ENCODE data around the gene ST7.

ST7 gene

DNA sequence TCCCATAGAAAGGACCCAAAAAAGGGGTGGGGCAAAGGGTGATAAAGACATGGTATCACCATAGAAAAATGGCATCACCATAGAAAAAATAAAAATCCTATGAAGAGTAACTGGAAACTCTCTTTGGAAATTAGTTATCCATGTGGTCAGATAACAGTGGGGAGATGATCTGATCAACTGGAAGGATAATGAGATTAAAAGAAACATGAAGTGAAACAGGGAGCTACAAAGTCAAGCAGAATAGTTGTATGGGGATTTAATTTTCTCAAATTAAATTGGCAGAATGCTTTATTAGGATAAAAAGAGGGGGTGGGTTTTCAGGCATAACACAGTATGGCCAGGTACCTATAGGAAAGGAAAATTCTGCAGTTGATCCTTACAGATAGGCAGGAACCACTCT, 258.3 kb downstream of the ST7 start:
- no peak overlapping the region for H3K27ac ChIP-seq
- DNase-seq (ENCODE audit: low spot score): no peak
- no peak overlapping the region for H3K4me3 ChIP-seq
- TF ChIP-seq, protein P1, sequence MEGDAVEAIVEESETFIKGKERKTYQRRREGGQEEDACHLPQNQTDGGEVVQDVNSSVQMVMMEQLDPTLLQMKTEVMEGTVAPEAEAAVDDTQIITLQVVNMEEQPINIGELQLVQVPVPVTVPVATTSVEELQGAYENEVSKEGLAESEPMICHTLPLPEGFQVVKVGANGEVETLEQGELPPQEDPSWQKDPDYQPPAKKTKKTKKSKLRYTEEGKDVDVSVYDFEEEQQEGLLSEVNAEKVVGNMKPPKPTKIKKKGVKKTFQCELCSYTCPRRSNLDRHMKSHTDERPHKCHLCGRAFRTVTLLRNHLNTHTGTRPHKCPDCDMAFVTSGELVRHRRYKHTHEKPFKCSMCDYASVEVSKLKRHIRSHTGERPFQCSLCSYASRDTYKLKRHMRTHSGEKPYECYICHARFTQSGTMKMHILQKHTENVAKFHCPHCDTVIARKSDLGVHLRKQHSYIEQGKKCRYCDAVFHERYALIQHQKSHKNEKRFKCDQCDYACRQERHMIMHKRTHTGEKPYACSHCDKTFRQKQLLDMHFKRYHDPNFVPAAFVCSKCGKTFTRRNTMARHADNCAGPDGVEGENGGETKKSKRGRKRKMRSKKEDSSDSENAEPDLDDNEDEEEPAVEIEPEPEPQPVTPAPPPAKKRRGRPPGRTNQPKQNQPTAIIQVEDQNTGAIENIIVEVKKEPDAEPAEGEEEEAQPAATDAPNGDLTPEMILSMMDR (IDR thresholded peaks at IDR 0.05): no peak

DNA sequence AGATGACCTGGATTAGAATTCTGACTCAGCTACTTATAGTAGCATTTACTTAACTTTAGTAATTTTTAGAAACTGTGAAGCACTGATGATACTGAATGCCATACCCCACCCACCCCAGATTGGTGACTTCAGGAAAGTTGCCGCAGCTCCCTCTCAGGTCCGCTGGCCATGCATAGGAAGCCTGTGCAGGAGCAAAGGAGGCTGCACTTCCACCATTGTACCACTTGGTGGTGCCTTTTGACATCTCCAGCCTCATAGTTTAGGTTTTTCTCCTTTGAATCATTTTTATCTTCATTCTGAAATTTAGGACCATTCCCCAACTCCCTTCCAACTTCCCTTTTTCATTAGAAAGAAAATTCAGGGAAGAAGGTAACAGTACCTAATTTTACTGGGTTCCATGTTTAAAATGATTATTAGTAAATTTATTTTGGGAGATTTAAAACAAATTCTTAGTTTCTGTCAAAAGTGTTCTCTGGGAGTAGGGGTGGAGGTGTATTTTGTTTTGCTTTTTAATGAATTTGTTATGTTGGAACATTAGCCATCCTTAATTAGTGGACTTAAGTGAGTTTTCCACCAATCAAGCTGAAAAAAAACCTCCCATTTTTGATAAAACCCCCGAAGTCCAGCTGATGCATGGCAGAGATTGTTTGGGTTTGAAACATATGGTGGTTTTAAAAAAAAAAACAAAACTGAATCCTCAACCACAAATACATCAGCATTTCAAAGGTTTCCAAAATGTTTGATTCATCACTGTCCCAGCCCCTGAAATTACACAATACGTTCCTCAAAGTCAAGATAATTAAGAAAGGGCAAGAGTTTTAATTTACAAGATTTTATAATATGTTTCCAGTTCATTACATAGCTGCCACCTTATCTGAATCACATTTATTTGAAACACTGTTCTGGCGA, 259.9 kb downstream of the ST7 start:
- no peak overlapping the region for H3K27ac ChIP-seq
- no peak for DNase-seq (ENCODE audit: low spot score)
- TF ChIP-seq, protein P1 (IDR thresholded peaks at IDR 0.05): peak; percentile 69
- no peak overlapping the region for H3K4me3 ChIP-seq

DNA sequence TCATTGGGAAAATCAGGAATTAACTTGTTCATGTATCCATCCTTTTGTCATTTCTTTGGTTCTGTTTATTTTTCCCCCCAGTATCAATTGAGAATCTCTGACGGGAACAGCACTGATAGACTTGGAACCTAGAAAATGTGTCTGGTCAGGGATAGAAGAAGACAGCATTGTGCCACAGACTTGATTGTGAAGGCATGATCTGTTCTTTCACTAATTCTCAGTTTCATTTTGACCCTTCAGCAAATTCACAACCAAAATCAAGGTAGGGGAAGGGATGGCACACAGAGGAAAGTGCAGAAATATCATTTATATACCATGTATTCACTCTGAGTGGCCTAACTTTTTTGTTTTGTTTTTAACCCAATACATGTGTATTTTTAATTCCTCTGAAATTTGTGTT, 262.7 kb downstream of the ST7 start:
- Histone ChIP-seq H3K4me3 (no peak overlapping the region), H3K27ac (no peak overlapping the region)
- TF ChIP-seq, protein P1 (IDR thresholded peaks at IDR 0.05): no peak
- no peak for DNase-seq (ENCODE audit: low spot score)

DNA sequence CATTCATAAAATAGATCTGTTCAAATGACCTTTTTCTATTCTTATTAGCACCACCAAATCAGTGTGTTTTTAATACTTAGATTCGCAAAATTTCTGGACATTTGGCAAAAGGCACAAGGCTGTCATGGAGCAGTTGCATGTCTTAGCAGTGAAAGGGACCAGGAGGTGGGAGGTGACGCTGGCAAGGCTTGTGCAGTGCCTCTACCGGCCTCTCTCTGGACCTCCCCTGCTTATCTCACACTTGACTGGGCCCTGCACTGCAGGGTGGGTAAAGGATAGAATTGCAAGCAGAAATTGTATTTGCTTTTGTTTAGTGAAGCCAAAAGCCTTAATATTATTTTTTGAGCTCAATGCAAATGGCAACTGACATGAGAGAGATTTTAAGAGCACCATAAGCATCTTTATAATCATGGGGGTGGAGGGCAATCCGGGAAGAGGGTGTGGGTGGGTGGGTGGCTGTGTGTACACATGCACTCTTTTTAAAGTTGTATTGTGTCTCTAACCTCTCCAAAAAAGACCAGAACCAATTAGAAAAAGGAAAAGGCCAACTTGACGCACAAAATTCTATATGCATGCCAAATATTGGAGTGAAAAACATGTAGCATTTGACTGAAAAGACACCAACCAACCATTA, 263.3 kb downstream of the ST7 start:
- Histone ChIP-seq H3K27ac (no peak overlapping the region), H3K4me3 (no peak overlapping the region)
- TF ChIP-seq, protein P1 (IDR thresholded peaks at IDR 0.05): no peak
- DNase-seq (ENCODE audit: low spot score): peak; percentile 43

DNA sequence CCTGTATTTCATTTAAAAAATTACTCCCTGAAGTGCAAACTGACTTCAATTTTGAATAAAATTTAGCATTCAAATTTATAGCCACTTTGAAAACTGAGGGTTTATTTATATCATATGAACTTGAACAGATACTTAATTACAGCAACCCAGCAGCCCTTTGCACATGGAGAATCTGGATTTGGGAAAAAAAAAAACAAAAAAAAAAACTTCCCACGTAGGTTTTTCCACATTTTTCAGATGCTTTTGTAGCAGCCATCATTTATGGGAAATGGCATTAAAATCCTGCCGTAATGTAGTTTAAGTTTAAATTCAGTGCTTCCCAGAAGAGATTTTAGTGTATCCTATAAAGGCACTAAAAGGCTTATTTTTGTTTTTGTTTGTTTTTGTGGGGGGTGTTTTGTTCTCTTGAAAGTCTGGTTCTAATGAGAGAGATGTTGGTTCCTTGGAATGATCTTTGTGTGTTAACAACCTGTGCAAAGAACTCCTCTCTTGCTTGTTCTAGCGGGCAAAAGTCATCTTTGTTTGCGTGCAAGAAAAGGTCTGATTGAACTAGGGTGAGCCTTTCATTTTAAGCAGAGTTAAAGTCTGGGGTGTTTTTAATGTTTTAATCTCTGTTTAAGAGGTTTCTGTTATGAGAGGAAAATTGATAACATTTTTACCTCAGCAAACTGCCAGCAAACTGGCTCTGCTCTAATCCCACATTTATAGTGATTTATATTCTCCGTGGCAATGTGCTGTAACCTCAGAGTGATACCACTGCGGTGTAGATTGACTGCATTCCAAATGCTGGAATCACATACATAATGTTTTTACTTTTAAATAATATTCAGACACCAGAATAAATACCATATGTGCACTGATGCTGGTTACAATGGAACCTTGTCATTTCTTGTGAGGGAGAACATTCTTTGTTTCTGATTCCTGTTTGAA, 264.1 kb downstream of the ST7 start:
- no peak overlapping the region for H3K4me3 ChIP-seq
- TF ChIP-seq, protein P1 (IDR thresholded peaks at IDR 0.05): no peak
- no peak for DNase-seq (ENCODE audit: low spot score)
- H3K27ac ChIP-seq: no peak overlapping the region

DNA sequence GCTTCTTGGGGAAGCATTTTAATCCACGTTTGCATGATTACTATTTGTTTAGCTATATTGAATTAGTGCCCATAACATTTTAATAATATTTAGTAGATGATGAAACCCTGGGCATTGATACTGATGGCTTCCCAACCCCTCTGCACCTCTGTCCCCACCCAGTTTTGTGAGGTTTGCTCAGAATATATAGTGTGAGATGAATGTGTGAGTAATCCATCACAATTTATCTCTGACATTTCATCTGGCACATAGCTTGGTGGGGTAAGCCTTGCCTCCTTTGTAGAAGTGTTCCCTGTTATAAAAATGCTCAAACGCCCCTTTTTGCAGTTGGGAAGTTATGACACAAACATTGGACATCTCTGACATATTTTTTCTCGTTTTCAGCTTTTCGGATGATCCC, 265.4 kb downstream of the ST7 start:
- no peak overlapping the region for H3K27ac ChIP-seq
- H3K4me3 ChIP-seq: no peak overlapping the region
- TF ChIP-seq, protein P1 (IDR thresholded peaks at IDR 0.05): no peak
- no peak for DNase-seq (ENCODE audit: low spot score)
